GM12874 (cell line): Measurements from ENCODE around the gene SV2C.

Source experiments
- CTCF ChIP-seq: IDR thresholded peaks from 2 replicates; pipeline ENCODE4 v1.5.1; 2011; ENCODE audit warnings: low read depth, mild to moderate bottlenecking, control low read depth, low read length, moderate library complexity; ENCODE audit not compliant: insufficient read depth

SV2C gene

GRCh38 chr5:76312783-76313182 lies 229.6 kb downstream of the SV2C start:
- no peak for TF ChIP-seq CTCF

GRCh38 chr5:76314643-76315042 lies 231.5 kb downstream of the SV2C start:
- no peak for TF ChIP-seq CTCF

- no peak for TF ChIP-seq CTCF
These were observed 236.5 kb downstream of the SV2C start for GRCh38 chr5:76319673-76320072.

GRCh38 chr5:76325326-76325725 lies 242.1 kb downstream of the SV2C start:
- TF ChIP-seq CTCF: no peak

DNA sequence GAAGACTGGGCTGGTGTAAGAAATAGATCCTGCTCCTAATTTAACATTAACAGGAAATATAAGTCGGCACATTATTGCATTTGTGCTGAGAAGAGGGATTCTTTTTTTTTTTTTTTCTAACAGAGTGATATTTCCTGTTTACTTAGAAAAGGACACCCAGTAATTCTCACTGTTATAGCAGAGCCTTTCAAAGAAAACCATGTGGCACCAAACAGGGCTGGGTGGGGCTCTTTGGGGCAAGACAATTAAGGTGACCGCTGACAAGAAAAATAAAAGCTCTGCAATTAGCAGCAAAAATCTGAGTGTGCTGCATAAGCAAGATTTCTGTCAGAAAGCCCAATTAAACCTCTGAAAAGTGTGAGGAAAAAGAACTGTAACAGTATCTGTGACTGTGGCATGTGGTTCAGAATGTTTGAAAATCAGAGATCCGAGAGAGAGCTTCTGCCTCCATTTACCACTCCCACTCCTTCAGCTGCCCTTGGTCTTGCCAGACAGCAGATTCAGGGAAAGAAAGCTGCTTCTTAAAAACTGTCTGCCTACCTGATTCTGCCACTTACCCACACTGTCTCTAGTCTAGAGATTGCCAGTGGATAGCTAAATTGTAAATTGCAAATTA lies 242.8 kb downstream of the SV2C start:
- no peak for TF ChIP-seq CTCF

GRCh38 chr5:76326577-76327302 lies 243.6 kb downstream of the SV2C start:
- no peak for TF ChIP-seq CTCF

DNA sequence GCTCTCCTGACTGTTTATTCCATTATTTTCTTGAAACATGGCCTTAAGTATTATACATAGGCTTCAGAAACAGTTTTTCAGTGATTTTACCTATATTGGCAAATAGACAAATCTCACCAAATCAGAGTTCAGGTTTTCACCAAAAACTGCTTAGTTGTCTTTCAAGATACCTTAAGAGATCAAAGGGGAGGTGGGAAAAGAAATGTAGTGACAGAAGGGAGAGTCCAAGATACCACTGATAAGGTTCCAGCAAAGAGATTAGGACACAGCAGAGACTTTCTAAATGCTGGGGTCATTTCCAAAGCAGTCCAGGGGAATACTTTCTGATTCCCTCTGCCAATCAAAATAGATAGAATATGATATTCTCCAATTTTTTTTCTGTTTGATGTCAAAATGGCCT lies 246.2 kb downstream of the SV2C start:
- no peak for TF ChIP-seq CTCF
